ENCODE measurements around the gene GRK5. TPM values are rescaled to one million over a fixed set of nuclear protein-coding genes. Genes with fewer than 3 reads are reported as not detected.
"Not testable (repeated sequence)": the region's sequence is repeated elsewhere in the genome, so short reads cannot be mapped to it uniquely, and the experiment has no call there.

Gene GRK5
- total RNA-seq, 1 experiment from 2014 or later = 0.82 TPM

DNA sequence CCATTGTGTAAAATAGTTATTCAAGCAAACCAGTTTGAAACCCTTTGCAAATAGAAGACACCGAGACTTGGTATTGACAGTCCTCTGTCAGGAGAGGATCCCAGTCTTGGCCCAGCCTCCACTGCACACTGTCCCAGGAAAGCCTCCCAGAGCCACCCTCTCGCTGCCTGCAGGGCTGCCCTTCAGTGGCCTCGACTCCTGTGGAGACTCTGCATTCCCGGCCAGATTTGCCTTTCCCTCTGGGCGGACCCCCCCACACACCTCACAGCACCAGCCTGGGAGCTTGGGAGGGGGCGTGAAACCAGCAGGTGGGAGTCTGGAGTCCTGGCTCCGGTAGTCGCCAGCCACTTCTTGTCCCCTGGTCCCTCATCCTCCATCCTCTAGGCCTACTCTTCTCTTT is 48.7 kb downstream of the GRK5 start:
- Mint-ChIP-seq H3K4me1 (ENCODE audit: insufficient read depth, unreplicated experiment) (peaks cover 25% of the 10 kb centered on the region), H3K4me3 (ENCODE audit: unreplicated experiment) (no peak overlapping the region), H3K27ac (ENCODE audit: low read depth, unreplicated experiment) (no peak overlapping the region), H3K9me3 (ENCODE audit: unreplicated experiment) (no peaks in the 10 kb centered on the region), H3K27me3 (ENCODE audit: insufficient read depth, unreplicated experiment) (no peaks in the 10 kb centered on the region), H3K36me3 (ENCODE audit: insufficient read depth, unreplicated experiment) (peaks cover 7% of the 10 kb centered on the region)
- intact Hi-C loops (cut with micrococcal nuclease) = no loop called here
- TF ChIP-seq, protein P1, sequence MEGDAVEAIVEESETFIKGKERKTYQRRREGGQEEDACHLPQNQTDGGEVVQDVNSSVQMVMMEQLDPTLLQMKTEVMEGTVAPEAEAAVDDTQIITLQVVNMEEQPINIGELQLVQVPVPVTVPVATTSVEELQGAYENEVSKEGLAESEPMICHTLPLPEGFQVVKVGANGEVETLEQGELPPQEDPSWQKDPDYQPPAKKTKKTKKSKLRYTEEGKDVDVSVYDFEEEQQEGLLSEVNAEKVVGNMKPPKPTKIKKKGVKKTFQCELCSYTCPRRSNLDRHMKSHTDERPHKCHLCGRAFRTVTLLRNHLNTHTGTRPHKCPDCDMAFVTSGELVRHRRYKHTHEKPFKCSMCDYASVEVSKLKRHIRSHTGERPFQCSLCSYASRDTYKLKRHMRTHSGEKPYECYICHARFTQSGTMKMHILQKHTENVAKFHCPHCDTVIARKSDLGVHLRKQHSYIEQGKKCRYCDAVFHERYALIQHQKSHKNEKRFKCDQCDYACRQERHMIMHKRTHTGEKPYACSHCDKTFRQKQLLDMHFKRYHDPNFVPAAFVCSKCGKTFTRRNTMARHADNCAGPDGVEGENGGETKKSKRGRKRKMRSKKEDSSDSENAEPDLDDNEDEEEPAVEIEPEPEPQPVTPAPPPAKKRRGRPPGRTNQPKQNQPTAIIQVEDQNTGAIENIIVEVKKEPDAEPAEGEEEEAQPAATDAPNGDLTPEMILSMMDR (IDR thresholded peaks at IDR 0.05; ENCODE audit: unreplicated experiment) = no peak
- ChIA-PET CTCF (interaction anchor here (1.5 kb wide), 2 partner anchors 57 to 162 kb away, joined by 4 read pairs; no protein-coding TSS in a partner anchor), POLR2A (interaction anchor here (0.7 kb wide), 1 partner anchor 49 kb away, joined by 3 read pairs; the partner anchor contains the start of gene GRK5)
- BruUV-seq (replicated peaks) = no TSS peak
- DNase-seq (ENCODE audit: unreplicated experiment) = no peak

DNA sequence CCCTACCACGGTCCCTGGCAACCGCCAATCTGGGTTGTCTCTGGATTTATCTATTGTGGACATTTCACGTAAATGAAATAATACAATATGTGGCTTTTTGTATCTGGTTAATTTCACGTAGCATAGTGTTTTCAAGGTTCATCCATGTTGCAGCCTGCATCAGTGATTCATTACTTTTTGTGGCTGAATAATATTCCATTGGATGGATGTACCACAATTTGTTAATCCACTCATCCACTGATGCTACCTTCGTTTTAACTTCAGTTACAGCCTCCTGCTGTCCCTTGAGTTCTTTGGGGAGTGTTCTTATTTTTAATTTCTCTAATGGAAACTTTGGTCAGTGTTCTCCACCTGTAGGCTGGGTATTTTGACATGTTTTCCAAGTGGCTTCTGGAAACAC is 49.5 kb downstream of the GRK5 start:
- peaks cover 7% of the 10 kb centered on the region for H3K36me3 Mint-ChIP-seq (ENCODE audit: insufficient read depth, unreplicated experiment)
- H3K27me3 Mint-ChIP-seq (ENCODE audit: insufficient read depth, unreplicated experiment) = no peaks in the 10 kb centered on the region
- H3K4me1 Mint-ChIP-seq (ENCODE audit: insufficient read depth, unreplicated experiment) = peaks cover 25% of the 10 kb centered on the region
- intact Hi-C loops (cut with micrococcal nuclease) = no loop called here
- no peak overlapping the region for H3K4me3 Mint-ChIP-seq (ENCODE audit: unreplicated experiment)
- ChIA-PET CTCF (interaction anchor here (1.5 kb wide), 1 partner anchor 58 kb away, joined by 4 read pairs; no protein-coding TSS in a partner anchor), POLR2A (no interaction called here)
- TF ChIP-seq, protein P1 (IDR thresholded peaks at IDR 0.05; ENCODE audit: unreplicated experiment) = no peak
- H3K9me3 Mint-ChIP-seq (ENCODE audit: unreplicated experiment) = no peaks in the 10 kb centered on the region
- no TSS peak for BruUV-seq (replicated peaks)
- no peak overlapping the region for H3K27ac Mint-ChIP-seq (ENCODE audit: low read depth, unreplicated experiment)
- DNase-seq (ENCODE audit: unreplicated experiment) = no peak

DNA sequence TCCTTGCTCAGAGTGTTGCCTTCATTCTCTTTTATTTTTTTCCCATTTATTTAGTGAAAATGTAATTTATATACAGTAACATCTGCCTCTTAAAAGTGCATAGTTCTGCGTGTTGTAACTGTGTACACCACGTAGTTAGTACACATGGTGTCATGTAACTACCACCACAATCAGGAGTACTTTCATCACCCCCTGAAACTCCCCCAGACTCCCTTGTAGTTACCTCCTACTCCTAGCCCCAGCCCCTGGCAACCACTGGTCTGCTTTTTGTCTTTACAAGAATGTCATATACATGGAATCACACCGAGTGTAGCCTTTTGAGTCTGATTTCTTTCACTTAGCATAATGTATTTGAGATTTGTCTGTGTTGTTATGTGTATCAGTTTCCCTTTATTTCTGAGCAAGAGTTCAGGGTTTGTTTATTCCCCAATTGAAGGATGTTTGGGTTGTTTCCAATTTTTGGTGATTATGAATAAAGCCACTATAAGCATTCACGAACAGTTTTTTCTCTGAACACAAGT is 50.6 kb downstream of the GRK5 start:
- ChIA-PET POLR2A (no interaction called here), CTCF (no interaction called here)
- Mint-ChIP-seq H3K4me1 (ENCODE audit: insufficient read depth, unreplicated experiment) (peaks cover 22% of the 10 kb centered on the region), H3K27ac (ENCODE audit: low read depth, unreplicated experiment) (no peak overlapping the region), H3K9me3 (ENCODE audit: unreplicated experiment) (no peaks in the 10 kb centered on the region), H3K36me3 (ENCODE audit: insufficient read depth, unreplicated experiment) (peaks cover 7% of the 10 kb centered on the region), H3K4me3 (ENCODE audit: unreplicated experiment) (no peak overlapping the region), H3K27me3 (ENCODE audit: insufficient read depth, unreplicated experiment) (no peaks in the 10 kb centered on the region)
- intact Hi-C loops (cut with micrococcal nuclease) = no loop called here
- no TSS peak for BruUV-seq (replicated peaks)
- DNase-seq (ENCODE audit: unreplicated experiment) = no peak
- TF ChIP-seq, protein P1 (IDR thresholded peaks at IDR 0.05; ENCODE audit: unreplicated experiment) = no peak

GRCh38 chr10:119259345-119259744 is 52.0 kb downstream of the GRK5 start:
- Mint-ChIP-seq H3K27ac (ENCODE audit: low read depth, unreplicated experiment) (no peak overlapping the region), H3K4me3 (ENCODE audit: unreplicated experiment) (no peak overlapping the region), H3K36me3 (ENCODE audit: insufficient read depth, unreplicated experiment) (peaks cover 7% of the 10 kb centered on the region), H3K9me3 (ENCODE audit: unreplicated experiment) (no peaks in the 10 kb centered on the region), H3K27me3 (ENCODE audit: insufficient read depth, unreplicated experiment) (no peaks in the 10 kb centered on the region), H3K4me1 (ENCODE audit: insufficient read depth, unreplicated experiment) (peaks cover 12% of the 10 kb centered on the region)
- TF ChIP-seq, protein P1 (IDR thresholded peaks at IDR 0.05; ENCODE audit: unreplicated experiment) = no peak
- intact Hi-C loops (cut with micrococcal nuclease) = no loop called here
- no peak for DNase-seq (ENCODE audit: unreplicated experiment)
- ChIA-PET POLR2A (no interaction called here), CTCF (no interaction called here)
- BruUV-seq (replicated peaks) = no TSS peak

- H3K27ac Mint-ChIP-seq (ENCODE audit: low read depth, unreplicated experiment); CTCF ChIA-PET; BruUV-seq (replicated peaks); H3K36me3 Mint-ChIP-seq (ENCODE audit: insufficient read depth, unreplicated experiment); DNase-seq (ENCODE audit: unreplicated experiment); H3K27me3 Mint-ChIP-seq (ENCODE audit: insufficient read depth, unreplicated experiment); intact Hi-C loops (cut with micrococcal nuclease); H3K9me3 Mint-ChIP-seq (ENCODE audit: unreplicated experiment); H3K4me3 Mint-ChIP-seq (ENCODE audit: unreplicated experiment); H3K4me1 Mint-ChIP-seq (ENCODE audit: insufficient read depth, unreplicated experiment); POLR2A ChIA-PET: not testable (repeated sequence)
Observed at GRCh38 chr10:119261016-119261415, 53.6 kb downstream of the GRK5 start.
